OCI-LY1 (cell line): Measurements from ENCODE around the gene PCDHGA1.

ENCODE experiments used
- CTCF ChIP-seq: fragments of 200-600 bp; sonication (generic), shearing (Covaris generic); IDR thresholded peaks from 2 replicates; pipeline ENCODE4 v1.5.1; 2017; ENCODE audit warnings: mild to moderate bottlenecking, antibody characterized with exemption, low read length, moderate library complexity, mixed read lengths
- EZH2 ChIP-seq: fragments of 200-600 bp; sonication (generic), shearing (Covaris generic); IDR thresholded peaks from 2 replicates; pipeline ENCODE4 v1.8.0; 2017; ENCODE audit warnings: borderline replicate concordance, mixed run types, mild to moderate bottlenecking, antibody characterized with exemption, low read length, moderate library complexity, mixed read lengths

GRCh38 chr5:141559461-141559860 is 229.1 kb downstream of the PCDHGA1 start:
- no peak for TF ChIP-seq CTCF
- TF ChIP-seq EZH2 = no peak
